Naive thymus-derived CD8-positive, alpha-beta T cell (primary cell): ENCODE results near the gene VASN. TPM values are rescaled to one million over a fixed set of nuclear protein-coding genes. Genes with fewer than 3 reads are reported as not detected.

ENCODE experiments used
- ATAC-seq, 2 donors: fragments of 150-1000 bp; cut with Tn5 transposase in 1 of 2; sonication (Bioruptor Pico), chemical (Tn5 transposase) in 1 of 2; 1 replicate in 1 of 2; 2 replicates in 1 of 2; pipeline ENCODE4 v1.10.0; 2021; ENCODE audit warnings: mild to moderate bottlenecking in 2 of 2, moderate library complexity in 2 of 2
- POLR2A ChIA-PET: fragments of 350-600 bp; sonication (Branson Sonifier 250); formaldehyde crosslinking; loops from one replicate; lab custom pipeline; 2021; ENCODE audit warnings: antibody characterized with exemption; lab: Charles Lee
- DNase-seq, 10 donors: peaks; one replicate each; pipeline versions ENCODE4 v3.0.0 to v3.0.0-alpha.2; 2020 to 2022
- H3K27ac Mint-ChIP-seq, 10 donors: one replicate each; pipeline ENCODE4 v1.8.0; 2020 to 2022; ENCODE audit warnings: mild to moderate bottlenecking in 10 of 10, mixed read lengths in 10 of 10, moderate library complexity in 4 of 10, inconsistent platforms in 1 of 10
- H3K27me3 Mint-ChIP-seq, 5 donors: one replicate each; pipeline ENCODE4 v1.8.0; 2021 to 2022; ENCODE audit warnings: mixed read lengths in 5 of 5
- H3K36me3 Mint-ChIP-seq, 3 donors: one replicate each; pipeline ENCODE4 v1.8.0; 2020 to 2022; ENCODE audit warnings: mixed read lengths in 3 of 3, mild to moderate bottlenecking in 2 of 3, inconsistent platforms in 1 of 3
- H3K4me1 Mint-ChIP-seq, 4 donors: one replicate each; pipeline ENCODE4 v1.8.0; 2021 to 2022; ENCODE audit warnings: mixed read lengths in 4 of 4
- H3K4me3 Mint-ChIP-seq, 10 donors: one replicate each; pipeline ENCODE4 v1.8.0; 2020 to 2022; ENCODE audit warnings: mild to moderate bottlenecking in 10 of 10, mixed read lengths in 10 of 10, moderate library complexity in 6 of 10, inconsistent platforms in 1 of 10
- H3K9me3 Mint-ChIP-seq, 9 donors: one replicate each; pipeline ENCODE4 v1.8.0; 2020 to 2022; ENCODE audit warnings: mixed read lengths in 9 of 9, mild to moderate bottlenecking in 3 of 9, inconsistent platforms in 1 of 9, moderate library complexity in 1 of 9
- polyA plus RNA-seq, 3 donors: library from polyadenylated mRNA; unstranded; fragments of 300-500 nt; fragmentation: Illumina TruSeq; gene quantifications; one replicate each; pipeline ENCODE4 v1.2.3, GENCODE V29; 2021
- total RNA-seq, 8 experiments: library from RNA in 2 of 8; stranded (reverse) in 2 of 8; gene quantifications; one replicate each; pipeline ENCODE4 v1.2.3 and lab custom pipeline; 2021 to 2026

VASN gene
- total and polyA plus RNA-seq, 5 experiments from 2014 or later = 0.12 to 0.34 (median 0.30) TPM; not detected in 2

DNA sequence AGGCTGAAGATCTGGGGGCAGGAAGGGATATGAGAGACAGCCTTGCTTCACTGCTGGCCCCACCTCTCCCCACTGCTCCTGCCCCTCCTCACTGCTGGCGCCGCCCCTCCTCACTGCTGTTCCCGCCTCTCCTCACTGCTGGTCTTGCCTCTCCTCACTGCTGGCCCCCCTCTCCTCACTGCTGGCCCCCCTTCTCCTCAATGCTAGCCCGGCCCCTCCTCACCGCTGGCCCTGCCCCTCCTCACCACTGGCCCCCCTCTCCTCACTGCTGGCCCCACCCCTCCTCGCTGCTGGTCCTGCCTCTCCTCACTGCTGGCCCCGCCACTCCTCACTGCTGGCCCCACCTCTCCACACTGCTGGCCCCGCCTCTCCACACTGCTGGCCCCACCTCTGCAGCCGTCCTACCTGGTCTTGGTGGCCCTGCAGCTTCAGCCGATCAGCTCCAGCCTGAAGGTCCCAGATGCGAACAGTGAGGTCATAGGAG, 11.1 kb upstream of the VASN start:
- no peaks in the 10 kb centered on the region for H3K9me3 Mint-ChIP-seq
- no peak overlapping the region for H3K4me3 Mint-ChIP-seq
- H3K27me3 Mint-ChIP-seq = no peaks in the 10 kb centered on the region
- H3K27ac Mint-ChIP-seq = peak overlapping the region in 2 of 10 donors; percentile 34 to 60
- DNase-seq (peak in 1 of 10 donors; percentile 4), ATAC-seq (no peak)
- H3K4me1 Mint-ChIP-seq = peaks cover 0 to 4% (median 1%) of the 10 kb centered on the region in 4 donors
- H3K36me3 Mint-ChIP-seq = peaks cover 0 to 56% (median 6%) of the 10 kb centered on the region in 3 donors
- POLR2A ChIA-PET = interaction anchor here (0.9 kb wide), 1 partner anchor 18 kb away, joined by 3 read pairs; no protein-coding TSS in a partner anchor

DNA sequence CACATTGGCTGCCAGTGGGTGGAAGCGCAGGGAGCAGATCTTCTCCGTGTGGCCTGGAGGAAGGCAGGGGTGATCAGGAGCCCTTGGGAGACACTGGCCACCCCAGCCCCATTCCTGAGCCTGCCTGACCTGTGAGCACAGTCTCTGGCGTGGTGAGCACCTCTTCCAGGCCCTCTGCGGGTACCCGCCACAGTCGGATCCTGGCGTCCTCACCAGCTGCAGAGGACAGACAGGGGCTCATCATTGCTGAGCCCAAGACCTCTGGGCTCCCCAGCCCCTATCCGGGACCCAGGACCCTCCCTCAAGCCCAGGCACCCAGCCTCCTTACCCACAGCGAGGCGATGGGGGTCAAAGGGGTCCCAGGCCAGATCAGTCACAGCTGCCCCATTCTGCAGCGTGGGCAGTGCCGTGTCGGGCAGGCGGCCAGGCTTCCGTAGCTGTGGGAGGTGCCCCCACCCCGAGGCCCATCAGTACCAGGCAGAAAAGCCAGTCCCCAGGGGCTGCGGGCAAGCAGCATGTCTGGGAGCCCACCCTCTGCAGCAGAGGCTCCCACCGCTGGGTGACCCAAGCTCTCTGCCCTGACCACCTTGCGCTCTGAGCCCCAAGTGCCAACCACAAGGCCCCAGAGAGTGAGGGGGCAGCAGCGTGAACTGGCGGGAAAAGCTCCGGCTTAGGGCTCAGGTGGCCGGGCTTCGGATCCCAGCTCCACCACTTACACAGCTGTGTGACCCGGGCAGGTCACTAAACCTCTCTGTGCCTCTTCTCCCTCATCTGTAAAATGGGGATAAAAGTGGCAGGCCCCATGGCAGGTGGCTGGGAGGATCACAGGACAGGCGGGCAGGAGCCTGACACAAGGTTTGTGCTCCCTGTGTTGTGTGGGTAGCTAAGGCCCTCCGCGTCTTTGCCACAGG, 10.4 kb upstream of the VASN start:
- Mint-ChIP-seq H3K9me3 (no peaks in the 10 kb centered on the region), H3K4me1 (peaks cover 0 to 4% (median 1%) of the 10 kb centered on the region in 4 donors), H3K27me3 (no peaks in the 10 kb centered on the region), H3K36me3 (peaks cover 0 to 53% (median 6%) of the 10 kb centered on the region in 3 donors), H3K27ac (peak overlapping the region in 1 of 10 donors; percentile 56), H3K4me3 (no peak overlapping the region)
- no peak for ATAC-seq
- DNase-seq = no peak
- POLR2A ChIA-PET = interaction anchor here (0.9 kb wide), 1 partner anchor 19 kb away, joined by 3 read pairs; no protein-coding TSS in a partner anchor

DNA sequence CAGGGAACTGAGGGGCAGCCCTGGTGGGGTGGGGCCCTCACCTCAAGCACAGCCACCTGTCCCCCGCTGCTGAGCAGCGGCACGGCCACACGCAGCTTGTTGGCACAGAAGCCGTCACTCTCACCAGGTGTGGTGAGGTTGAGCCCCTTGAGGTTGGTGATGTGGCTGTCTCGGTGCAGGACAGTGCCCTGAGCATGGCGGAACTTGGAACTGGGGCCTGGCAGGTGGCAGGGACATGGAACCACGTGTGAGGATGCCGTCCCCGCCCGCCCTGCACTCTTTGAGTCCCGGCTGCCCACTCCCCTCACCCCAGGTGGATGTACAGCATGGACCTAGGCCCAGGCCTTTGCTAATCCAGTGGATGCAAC, 9.7 kb upstream of the VASN start:
- H3K4me1 Mint-ChIP-seq = peaks cover 0 to 4% (median 1%) of the 10 kb centered on the region in 4 donors
- H3K36me3 Mint-ChIP-seq = peaks cover 0 to 51% (median 6%) of the 10 kb centered on the region in 3 donors
- no peak overlapping the region for H3K4me3 Mint-ChIP-seq
- no peaks in the 10 kb centered on the region for H3K9me3 Mint-ChIP-seq
- DNase-seq (no peak), ATAC-seq (no peak)
- no peaks in the 10 kb centered on the region for H3K27me3 Mint-ChIP-seq
- POLR2A ChIA-PET = no interaction called here
- H3K27ac Mint-ChIP-seq = no peak overlapping the region

DNA sequence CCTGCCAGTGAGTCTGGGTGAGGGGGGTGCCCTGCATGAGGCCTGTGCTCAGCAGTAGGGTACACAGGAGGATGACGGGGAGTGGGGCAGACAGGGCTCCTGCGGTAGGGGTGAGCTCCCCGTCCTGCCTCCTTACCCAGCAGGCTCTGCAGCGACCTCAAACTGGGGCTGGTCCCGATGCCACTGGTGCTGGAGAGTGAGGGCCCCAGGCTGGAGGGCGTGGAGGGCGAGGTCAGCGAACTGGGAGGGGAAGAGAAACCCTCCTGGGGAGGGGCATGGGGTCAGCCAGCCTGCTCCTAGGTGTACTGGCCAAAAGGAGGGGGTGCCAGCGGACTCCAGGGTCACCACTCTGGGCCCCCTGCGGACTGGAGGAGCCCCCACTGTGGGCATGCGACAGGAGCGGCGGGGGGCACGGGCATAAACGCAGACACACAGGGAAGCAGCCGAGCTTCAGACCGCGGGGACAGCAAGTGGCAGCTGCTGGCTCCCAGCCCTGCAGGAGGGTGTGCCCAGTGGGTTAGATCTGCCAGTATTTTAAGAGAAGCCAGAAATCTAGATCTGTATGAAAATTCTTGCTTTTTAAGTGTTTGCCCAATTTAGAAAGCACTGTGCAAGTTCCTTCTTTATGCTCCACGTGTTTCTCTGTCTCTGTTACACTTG, 9.0 kb upstream of the VASN start:
- Mint-ChIP-seq H3K4me1 (peaks cover 0 to 7% (median 5%) of the 10 kb centered on the region in 4 donors), H3K27me3 (no peaks in the 10 kb centered on the region), H3K4me3 (no peak overlapping the region), H3K36me3 (peaks cover 0 to 49% (median 6%) of the 10 kb centered on the region in 3 donors), H3K9me3 (no peaks in the 10 kb centered on the region), H3K27ac (peak overlapping the region in 2 of 10 donors; percentile 24 to 40)
- no peak for ATAC-seq
- DNase-seq = no peak
- POLR2A ChIA-PET = no interaction called here

DNA sequence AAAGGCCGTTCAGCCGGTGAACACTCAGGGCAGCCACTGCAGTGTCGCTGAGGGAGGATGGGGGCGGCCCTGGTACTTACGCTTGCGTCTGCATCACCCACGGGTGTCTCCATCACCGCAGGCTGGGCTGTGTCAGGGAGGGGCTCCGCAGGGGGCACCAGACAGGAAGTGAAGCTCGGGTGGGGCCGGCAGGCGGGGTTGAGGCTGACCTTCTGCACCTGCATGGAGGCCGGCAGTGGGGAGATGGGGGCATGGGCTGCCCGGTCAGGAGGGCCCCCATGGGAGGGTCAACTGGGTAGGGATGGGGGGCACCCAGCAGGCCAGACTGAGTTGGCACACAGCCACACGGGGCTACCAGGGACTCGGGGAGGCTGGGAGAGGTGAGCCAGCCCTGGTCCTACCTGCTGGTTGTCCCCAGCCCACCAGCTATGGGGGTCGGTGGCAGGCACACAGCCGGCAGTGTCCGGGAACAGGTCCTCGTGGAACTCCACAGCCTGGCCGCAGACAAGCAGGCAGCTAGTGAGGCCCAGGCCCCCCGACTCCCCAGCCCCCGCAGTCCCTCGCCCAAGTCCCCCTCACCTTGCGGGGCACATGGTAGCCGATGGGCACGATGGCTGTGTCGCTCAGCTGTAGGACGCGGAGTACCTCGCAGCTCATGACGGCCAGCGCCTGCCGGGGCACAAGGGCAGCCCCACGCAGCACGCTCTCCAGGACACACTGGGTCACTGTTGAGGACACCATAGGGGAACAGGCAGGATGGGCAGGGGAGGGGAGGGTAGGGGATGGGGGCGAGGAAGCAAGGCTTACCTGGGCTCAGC, 7.2 kb upstream of the VASN start:
- DNase-seq (no peak), ATAC-seq (no peak)
- Mint-ChIP-seq H3K36me3 (peaks cover 0 to 42% (median 4%) of the 10 kb centered on the region in 3 donors), H3K4me1 (peaks cover 0 to 7% (median 5%) of the 10 kb centered on the region in 4 donors), H3K27me3 (no peaks in the 10 kb centered on the region), H3K27ac (peak overlapping the region in 1 of 10 donors; percentile 46), H3K4me3 (no peak overlapping the region), H3K9me3 (no peaks in the 10 kb centered on the region)
- POLR2A ChIA-PET = interaction anchor here (0.7 kb wide), 3 partner anchors 9 to 638 kb away, joined by 3 read pairs; no protein-coding TSS in a partner anchor

DNA sequence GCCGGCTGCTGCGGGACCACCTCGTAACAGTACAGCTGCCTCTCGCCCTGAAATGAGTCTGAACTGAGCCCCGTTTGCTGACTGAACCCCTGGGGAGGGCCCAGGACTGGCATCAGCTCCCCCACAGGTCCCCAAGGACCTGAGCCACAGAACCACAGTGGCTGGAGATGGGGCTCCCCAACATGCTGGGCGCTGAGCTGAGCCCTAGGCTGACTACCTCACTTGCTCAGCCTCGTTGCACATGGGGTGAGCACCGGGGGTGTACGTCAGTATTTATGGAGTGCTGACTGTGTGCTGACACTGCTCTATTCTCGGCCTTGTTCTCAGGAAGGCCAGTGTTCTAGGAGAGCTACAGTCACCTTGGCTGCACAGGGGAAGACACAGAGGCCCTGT, 6.6 kb upstream of the VASN start:
- no peaks in the 10 kb centered on the region for H3K9me3 Mint-ChIP-seq
- no peak overlapping the region for H3K27ac Mint-ChIP-seq
- DNase-seq = no peak
- POLR2A ChIA-PET = interaction anchor here (1.3 kb wide), 1 partner anchor 49 kb away, joined by 4 read pairs; no protein-coding TSS in a partner anchor
- H3K27me3 Mint-ChIP-seq = no peaks in the 10 kb centered on the region
- peaks cover 0 to 40% (median 4%) of the 10 kb centered on the region in 3 donors for H3K36me3 Mint-ChIP-seq
- no peak overlapping the region for H3K4me3 Mint-ChIP-seq
- no peak for ATAC-seq
- H3K4me1 Mint-ChIP-seq = peaks cover 0 to 11% (median 5%) of the 10 kb centered on the region in 4 donors

DNA sequence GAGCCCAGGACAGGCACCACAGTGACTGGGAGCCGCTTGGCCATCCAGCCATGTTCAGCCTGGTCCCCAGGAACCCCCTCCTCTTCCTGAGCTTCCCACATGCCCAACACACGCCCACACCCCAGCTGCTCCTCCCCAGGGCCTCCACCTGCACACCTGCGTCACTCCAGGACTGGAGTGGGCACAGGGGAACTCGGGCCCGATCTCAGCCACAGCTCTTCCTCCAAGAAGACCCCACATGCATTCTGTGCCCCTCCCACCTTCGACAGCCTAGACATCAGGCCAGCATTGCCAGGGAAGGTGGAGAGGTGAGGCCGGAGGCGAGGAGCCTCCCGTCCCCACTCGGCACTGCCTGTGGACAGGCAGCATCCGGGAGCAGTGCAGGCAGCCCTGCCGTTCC, 6.0 kb upstream of the VASN start:
- POLR2A ChIA-PET = interaction anchor here (1.3 kb wide), 1 partner anchor 49 kb away, joined by 4 read pairs; no protein-coding TSS in a partner anchor
- Mint-ChIP-seq H3K4me3 (no peak overlapping the region), H3K4me1 (peaks cover 0 to 10% (median 6%) of the 10 kb centered on the region in 4 donors), H3K36me3 (peaks cover 0 to 34% (median 4%) of the 10 kb centered on the region in 3 donors), H3K27me3 (no peaks in the 10 kb centered on the region), H3K9me3 (no peaks in the 10 kb centered on the region), H3K27ac (no peak overlapping the region)
- ATAC-seq (no peak), DNase-seq (no peak)

DNA sequence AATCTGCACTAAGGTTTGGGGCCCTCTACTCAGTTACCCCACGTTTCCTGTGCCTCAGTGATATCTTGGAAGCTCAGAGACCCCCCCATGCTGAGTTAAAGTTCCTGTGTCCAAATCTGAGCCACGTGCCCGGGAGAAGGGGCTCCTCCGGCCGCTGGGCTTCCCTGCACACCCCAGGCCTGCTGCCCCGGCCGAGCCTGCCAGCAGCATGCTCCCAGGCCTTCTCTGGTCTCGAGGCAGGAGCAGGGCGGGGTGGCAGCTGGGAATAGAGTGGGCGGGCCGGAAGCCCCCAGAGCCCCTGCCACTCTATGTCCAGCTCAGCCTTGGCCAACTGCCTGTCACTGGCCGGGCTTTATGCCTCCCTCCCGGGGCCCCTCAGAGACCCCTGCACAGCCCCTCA, 5.6 kb upstream of the VASN start:
- Mint-ChIP-seq H3K9me3 (no peaks in the 10 kb centered on the region), H3K4me1 (peaks cover 0 to 10% (median 6%) of the 10 kb centered on the region in 4 donors), H3K27ac (peak overlapping the region in 1 of 10 donors; percentile 77), H3K4me3 (no peak overlapping the region), H3K27me3 (no peaks in the 10 kb centered on the region), H3K36me3 (peaks cover 0 to 31% (median 4%) of the 10 kb centered on the region in 3 donors)
- POLR2A ChIA-PET = interaction anchor here (1.3 kb wide), 1 partner anchor 48 kb away, joined by 4 read pairs; no protein-coding TSS in a partner anchor
- no peak for DNase-seq
- ATAC-seq = no peak

DNA sequence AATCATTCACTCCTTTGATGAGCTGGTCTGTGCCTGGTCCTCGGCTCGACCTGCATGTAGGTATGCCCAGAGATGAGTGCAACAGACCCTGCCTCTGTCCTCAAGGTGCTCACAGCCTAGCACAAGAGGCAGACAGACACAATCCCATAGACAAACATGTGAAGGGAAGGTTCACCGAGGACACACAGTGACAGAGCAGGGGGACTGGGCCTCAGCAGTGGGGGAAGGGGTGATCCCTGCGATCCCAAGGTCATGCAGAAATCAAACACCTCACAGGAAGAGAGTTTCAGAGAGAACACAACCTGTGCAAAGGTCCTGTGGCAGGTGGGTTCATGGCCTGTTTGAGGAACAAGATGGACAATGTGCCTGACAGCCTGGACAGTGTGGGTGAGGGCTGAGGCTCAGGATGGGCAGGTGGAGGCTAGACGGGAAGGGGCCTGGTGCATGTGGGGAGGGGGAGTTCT, 4.2 kb upstream of the VASN start:
- DNase-seq (no peak), ATAC-seq (no peak)
- peak overlapping the region in 6 of 10 donors; percentile 59 to 74 (median 63) for H3K27ac Mint-ChIP-seq
- no peaks in the 10 kb centered on the region for H3K9me3 Mint-ChIP-seq
- peaks cover 0 to 24% (median 4%) of the 10 kb centered on the region in 3 donors for H3K36me3 Mint-ChIP-seq
- peaks cover 3 to 18% (median 8%) of the 10 kb centered on the region in 4 donors for H3K4me1 Mint-ChIP-seq
- H3K27me3 Mint-ChIP-seq = no peaks in the 10 kb centered on the region
- POLR2A ChIA-PET = interaction anchor here (0.6 kb wide), 1 partner anchor 94 kb away, joined by 3 read pairs; the partner anchor contains the start of gene TFAP4
- H3K4me3 Mint-ChIP-seq = no peak overlapping the region

DNA sequence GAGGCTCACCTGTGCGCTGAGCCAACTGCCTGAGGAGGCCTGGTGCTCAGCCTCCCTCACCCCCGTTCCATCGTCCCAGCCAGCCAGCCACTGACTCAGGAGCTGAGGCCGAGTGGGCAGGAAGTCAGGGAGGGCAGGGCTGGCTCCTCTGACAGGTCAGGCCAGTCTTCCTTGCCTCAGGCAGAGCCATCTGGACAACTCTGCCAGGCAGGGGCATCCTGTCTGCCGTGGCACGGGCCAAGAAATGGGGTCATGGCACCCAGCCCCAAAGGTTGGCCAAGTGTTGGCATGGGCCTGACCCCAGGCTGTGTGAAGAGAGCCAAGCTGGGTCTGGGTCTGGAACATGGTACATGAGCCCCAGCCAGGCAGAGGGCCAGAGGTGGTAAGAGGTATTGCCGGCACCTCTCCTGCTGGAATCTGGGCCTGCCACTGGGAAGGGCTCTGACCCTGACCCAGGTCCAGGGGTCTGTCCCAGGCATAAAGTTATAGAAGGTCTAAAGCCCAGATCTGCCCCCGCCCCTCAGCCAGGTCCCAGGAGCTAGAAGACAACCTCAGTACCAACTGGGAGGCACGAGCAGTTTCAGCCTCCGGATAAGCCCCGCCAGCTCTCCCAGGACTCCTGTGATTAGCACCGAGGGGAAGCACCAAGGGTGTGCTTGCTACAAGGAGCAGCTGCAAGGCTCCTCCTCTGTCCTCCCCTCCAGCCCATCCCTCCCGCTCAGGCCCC, 2.5 kb upstream of the VASN start:
- Mint-ChIP-seq H3K9me3 (no peaks in the 10 kb centered on the region), H3K36me3 (peaks cover 0 to 7% (median 0%) of the 10 kb centered on the region in 3 donors), H3K4me1 (peaks cover 7 to 32% (median 14%) of the 10 kb centered on the region in 4 donors), H3K27me3 (no peaks in the 10 kb centered on the region), H3K27ac (peak overlapping the region in 3 of 10 donors; percentile 14 to 59 (median 44)), H3K4me3 (peak overlapping the region in 1 of 10 donors; percentile 56)
- POLR2A ChIA-PET = no interaction called here
- DNase-seq (peak in 1 of 10 donors; percentile 3), ATAC-seq (no peak)

DNA sequence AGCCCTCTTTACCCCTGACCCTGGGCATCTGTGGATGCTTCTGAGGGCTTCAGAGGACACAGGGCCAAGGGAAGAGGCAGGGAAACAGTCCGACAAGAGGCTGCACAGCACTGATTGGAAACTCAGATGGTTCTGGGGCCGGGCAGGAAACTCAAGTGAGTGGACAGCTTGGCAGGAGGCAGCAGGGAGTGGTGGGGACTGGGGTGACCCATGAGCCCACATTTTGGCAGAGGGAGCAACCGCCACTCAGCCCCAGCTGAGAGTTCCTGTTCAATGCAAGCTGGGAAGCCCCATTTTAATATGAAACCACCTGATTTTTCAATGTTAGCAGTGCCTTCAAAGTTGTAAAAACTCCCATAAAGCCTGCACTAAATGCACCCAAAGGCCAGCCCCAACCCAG, 1.5 kb upstream of the VASN start:
- no peak for ATAC-seq
- H3K27me3 Mint-ChIP-seq = no peaks in the 10 kb centered on the region
- peaks cover 0 to 7% (median 0%) of the 10 kb centered on the region in 3 donors for H3K36me3 Mint-ChIP-seq
- POLR2A ChIA-PET = no interaction called here
- peak overlapping the region in 6 of 10 donors; percentile 43 to 66 (median 58) for H3K27ac Mint-ChIP-seq
- H3K9me3 Mint-ChIP-seq = no peaks in the 10 kb centered on the region
- H3K4me1 Mint-ChIP-seq = peaks cover 9 to 35% (median 15%) of the 10 kb centered on the region in 4 donors
- H3K4me3 Mint-ChIP-seq = peak overlapping the region in 2 of 10 donors; percentile 33 to 60
- no peak for DNase-seq
